OCI-LY7 (cell line): ENCODE measurements around the gene COBL.

Experiments used
- EZH2phosphoT487 ChIP-seq: fragments of 200-600 bp; sonication (generic); IDR thresholded peaks from 2 replicates; pipeline ENCODE4 v1.6.1; 2018; ENCODE audit warnings: low read depth, borderline replicate concordance, mild to moderate bottlenecking, mixed run types, antibody characterized with exemption, low read length, moderate library complexity, mixed read lengths
- TF ChIP-seq, protein P1 (sequence below): fragments of 200-600 bp; sonication (generic); conservative IDR thresholded peaks from 2 replicates; pipeline ENCODE4 v1.5.1; 2014; ENCODE audit warnings: mild to moderate bottlenecking, antibody characterized with exemption, low read length, moderate library complexity, mixed read lengths

- TF ChIP-seq, protein P1, sequence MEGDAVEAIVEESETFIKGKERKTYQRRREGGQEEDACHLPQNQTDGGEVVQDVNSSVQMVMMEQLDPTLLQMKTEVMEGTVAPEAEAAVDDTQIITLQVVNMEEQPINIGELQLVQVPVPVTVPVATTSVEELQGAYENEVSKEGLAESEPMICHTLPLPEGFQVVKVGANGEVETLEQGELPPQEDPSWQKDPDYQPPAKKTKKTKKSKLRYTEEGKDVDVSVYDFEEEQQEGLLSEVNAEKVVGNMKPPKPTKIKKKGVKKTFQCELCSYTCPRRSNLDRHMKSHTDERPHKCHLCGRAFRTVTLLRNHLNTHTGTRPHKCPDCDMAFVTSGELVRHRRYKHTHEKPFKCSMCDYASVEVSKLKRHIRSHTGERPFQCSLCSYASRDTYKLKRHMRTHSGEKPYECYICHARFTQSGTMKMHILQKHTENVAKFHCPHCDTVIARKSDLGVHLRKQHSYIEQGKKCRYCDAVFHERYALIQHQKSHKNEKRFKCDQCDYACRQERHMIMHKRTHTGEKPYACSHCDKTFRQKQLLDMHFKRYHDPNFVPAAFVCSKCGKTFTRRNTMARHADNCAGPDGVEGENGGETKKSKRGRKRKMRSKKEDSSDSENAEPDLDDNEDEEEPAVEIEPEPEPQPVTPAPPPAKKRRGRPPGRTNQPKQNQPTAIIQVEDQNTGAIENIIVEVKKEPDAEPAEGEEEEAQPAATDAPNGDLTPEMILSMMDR: no peak
- no peak for TF ChIP-seq EZH2phosphoT487
Observed at GRCh38 chr7:51318001-51318400, 1.4 kb upstream of the COBL start.
